ENCODE measurements around the gene SPATA13. TPM values are rescaled to one million over a fixed set of nuclear protein-coding genes. Genes with fewer than 3 reads are reported as not detected.

Gene SPATA13
- total RNA-seq, 4 donors from 2014 or later = 8.1 to 17.0 (median 10.7) TPM

- no peak for TF ChIP-seq CTCF (IDR thresholded peaks at IDR 0.05; ENCODE audit: low read depth)
These were observed 8.5 kb downstream of the SPATA13 start for GRCh38 chr13:24168979-24169378.

- TF ChIP-seq CTCF (IDR thresholded peaks at IDR 0.05; ENCODE audit: low read depth) = no peak
These were observed 11.6 kb downstream of the SPATA13 start for GRCh38 chr13:24172071-24172470.

GRCh38 chr13:24173795-24174194 is 13.3 kb downstream of the SPATA13 start:
- TF ChIP-seq CTCF (IDR thresholded peaks at IDR 0.05; ENCODE audit: low read depth) = no peak

GRCh38 chr13:24175847-24176246 is 15.3 kb downstream of the SPATA13 start:
- no peak for TF ChIP-seq CTCF (IDR thresholded peaks at IDR 0.05; ENCODE audit: low read depth)

GRCh38 chr13:24176351-24177101 is 16.0 kb downstream of the SPATA13 start:
- TF ChIP-seq CTCF (IDR thresholded peaks at IDR 0.05; ENCODE audit: low read depth) = no peak

- no peak for TF ChIP-seq CTCF (IDR thresholded peaks at IDR 0.05; ENCODE audit: low read depth)
These were observed 18.4 kb downstream of the SPATA13 start for GRCh38 chr13:24178847-24179485.

- no peak for TF ChIP-seq CTCF (IDR thresholded peaks at IDR 0.05; ENCODE audit: low read depth)
These were observed 18.9 kb downstream of the SPATA13 start for GRCh38 chr13:24179486-24179850.
